GM21360 (cell line): ENCODE measurements around the gene TKT.

Experiments
- ATAC-seq: cut with Tn5 transposase; IDR thresholded peaks from one replicate; pipeline ENCODE4 v1.9.1; 2021; ENCODE audit warnings: mild to moderate bottlenecking, moderate library complexity; ENCODE audit not compliant: unreplicated experiment

The TKT gene

GRCh38 chr3:53181528-53181927, 74.3 kb downstream of the TKT start:
- no peak for ATAC-seq

GRCh38 chr3:53181024-53181371, 74.8 kb downstream of the TKT start:
- ATAC-seq, result no peak

GRCh38 chr3:53180305-53181023, 75.4 kb downstream of the TKT start:
- ATAC-seq, result peak; percentile 87

- ATAC-seq, result no peak
Observed at GRCh38 chr3:53179580-53179979, 76.2 kb downstream of the TKT start.

- no peak for ATAC-seq
Observed at GRCh38 chr3:53178246-53178645, 77.6 kb downstream of the TKT start.

GRCh38 chr3:53175613-53176540, 79.9 kb downstream of the TKT start:
- ATAC-seq, result no peak
